Mesenchymal stem cell (in vitro differentiated cells and primary cell): ENCODE data around the gene DDTL.
"Not testable (repeated sequence)": the region's sequence is repeated elsewhere in the genome, so short reads cannot be mapped to it uniquely, and the experiment has no call there.

Experiments used
- DNase-seq: peaks from one replicate; pipeline ENCODE4 v3.0.0-alpha.2; 2013
- H2AFZ ChIP-seq: one replicate; pipeline ENCODE4 v1.6.1; 2013; ENCODE audit warnings: low read depth, mild to moderate bottlenecking, control low read depth, inconsistent platforms, low read length, moderate library complexity
- H2AK5ac ChIP-seq: 2 replicates; pipeline ENCODE4 v1.6.1; 2013; ENCODE audit warnings: low read length, moderate library complexity, mild to moderate bottlenecking, inconsistent platforms; ENCODE audit not compliant: severe bottlenecking
- H2BK120ac ChIP-seq: one replicate; pipeline ENCODE4 v1.6.1; 2013; ENCODE audit warnings: low read depth, mild to moderate bottlenecking, inconsistent platforms, low read length, moderate library complexity
- H2BK12ac ChIP-seq, 2 experiments: one replicate each; pipeline ENCODE4 v1.6.1; 2013; ENCODE audit warnings: inconsistent platforms in 2 of 2, low read length in 2 of 2, mild to moderate bottlenecking in 2 of 2, moderate library complexity in 2 of 2, control low read depth in 1 of 2
- H2BK15ac ChIP-seq: one replicate; pipeline ENCODE4 v1.6.1; 2013; ENCODE audit warnings: mild to moderate bottlenecking, low read depth, inconsistent platforms; ENCODE audit not compliant: poor library complexity, severe bottlenecking
- H2BK5ac ChIP-seq: 2 replicates; pipeline ENCODE4 v1.6.1; 2013; ENCODE audit warnings: low read depth, mild to moderate bottlenecking, low read length, control low read depth, inconsistent platforms; ENCODE audit not compliant: poor library complexity, severe bottlenecking
- H3K14ac ChIP-seq, 2 experiments: one replicate each; pipeline ENCODE4 v1.6.1; 2013; ENCODE audit warnings: inconsistent platforms in 2 of 2, low read length in 2 of 2, control low read depth in 1 of 2, mild to moderate bottlenecking in 1 of 2, moderate library complexity in 1 of 2
- H3K18ac ChIP-seq, 2 experiments: one replicate each; pipeline ENCODE4 v1.6.1; 2013; ENCODE audit warnings: inconsistent platforms in 2 of 2, low read length in 2 of 2, control low read depth in 1 of 2, low read depth in 1 of 2, mild to moderate bottlenecking in 1 of 2
- H3K23ac ChIP-seq, 2 experiments: one replicate each; pipeline ENCODE4 v1.6.1; 2013; ENCODE audit warnings: inconsistent platforms in 2 of 2, low read length in 2 of 2, mild to moderate bottlenecking in 2 of 2, moderate library complexity in 2 of 2, control low read depth in 1 of 2
- H3K27ac ChIP-seq: 2 replicates; pipeline ENCODE4 v1.5.1; 2013; ENCODE audit warnings: mild to moderate bottlenecking, moderate library complexity, low read length, control low read depth, inconsistent platforms; ENCODE audit not compliant: poor library complexity, severe bottlenecking
- H3K27me3 ChIP-seq, 2 experiments: 2 replicates each; pipeline versions ENCODE4 v1.6.1 to v1.7.0; 2013; ENCODE audit warnings: low read length in 2 of 2, mild to moderate bottlenecking in 2 of 2, moderate library complexity in 2 of 2, control low read depth in 1 of 2, inconsistent platforms in 1 of 2; ENCODE audit not compliant: control insufficient read depth in 1 of 2, insufficient read depth in 1 of 2
- H3K36me3 ChIP-seq, 2 experiments: 2 replicates each; pipeline versions ENCODE4 v1.6.1 to v1.7.0; 2013; ENCODE audit warnings: low read length in 2 of 2, control low read depth in 1 of 2, inconsistent platforms in 1 of 2, low read depth in 1 of 2, mild to moderate bottlenecking in 1 of 2; ENCODE audit not compliant: insufficient read depth in 2 of 2, control insufficient read depth in 1 of 2
- H3K4ac ChIP-seq, 2 experiments: one replicate each; pipeline ENCODE4 v1.6.1; 2013; ENCODE audit warnings: inconsistent platforms in 2 of 2, low read length in 2 of 2, mild to moderate bottlenecking in 2 of 2, moderate library complexity in 2 of 2, control low read depth in 1 of 2, low read depth in 1 of 2
- H3K4me1 ChIP-seq: 2 replicates; pipeline ENCODE4 v1.6.1; 2013; ENCODE audit warnings: low read depth, low read length, control low read depth; ENCODE audit not compliant: control insufficient read depth, insufficient read depth
- H3K4me2 ChIP-seq: 2 replicates; pipeline ENCODE4 v1.6.1; 2013; ENCODE audit warnings: low read length, mild to moderate bottlenecking, inconsistent platforms; ENCODE audit not compliant: poor library complexity, severe bottlenecking
- H3K4me3 ChIP-seq, 2 experiments: 2 replicates each; pipeline versions ENCODE4 v1.5.1 to v1.7.0; 2013; ENCODE audit warnings: low read length in 2 of 2, mild to moderate bottlenecking in 2 of 2, control low read depth in 1 of 2, low read depth in 1 of 2; ENCODE audit not compliant: insufficient read depth in 1 of 2
- H3K79me1 ChIP-seq: replicated peaks from 2 replicates; pipeline ENCODE4 v1.6.1; 2013; ENCODE audit warnings: mild to moderate bottlenecking, control low read depth, low read length, inconsistent platforms; ENCODE audit not compliant: poor library complexity, severe bottlenecking
- H3K9ac ChIP-seq: 2 replicates; pipeline ENCODE4 v1.7.0; 2013; ENCODE audit warnings: mild to moderate bottlenecking, low read length, moderate library complexity
- H3K9me3 ChIP-seq: 2 replicates; pipeline ENCODE4 v1.7.0; 2013; ENCODE audit warnings: mild to moderate bottlenecking, low read length; ENCODE audit not compliant: control insufficient read depth
- H4K8ac ChIP-seq: one replicate; pipeline ENCODE4 v1.6.1; 2013; ENCODE audit warnings: inconsistent platforms, mild to moderate bottlenecking, low read length, moderate library complexity
- H4K91ac ChIP-seq: one replicate; pipeline ENCODE4 v1.6.1; 2013; ENCODE audit warnings: mild to moderate bottlenecking, low read length, inconsistent platforms
- WGBS: methylation state at CpG from one replicate; pipeline ENCODE4 v1.1.7; 2013; ENCODE audit warnings: mixed read lengths; 5-methylcytosine and 5-hydroxymethylcytosine counted together

DDTL gene

GRCh38 chr22:23989583-23990244 lies 23.0 kb downstream of the DDTL start:
- H3K9me3 ChIP-seq, H2BK120ac ChIP-seq, H2BK5ac ChIP-seq, H3K4me2 ChIP-seq, H3K27ac ChIP-seq, H3K4me3 ChIP-seq, H3K4me1 ChIP-seq, H2BK15ac ChIP-seq, H3K36me3 ChIP-seq, H3K14ac ChIP-seq, H3K27me3 ChIP-seq, H2AK5ac ChIP-seq, H4K91ac ChIP-seq, H3K18ac ChIP-seq, H2AFZ ChIP-seq, H3K79me1 ChIP-seq, H3K23ac ChIP-seq, H3K9ac ChIP-seq, H2BK12ac ChIP-seq, H3K4ac ChIP-seq, H4K8ac ChIP-seq: not testable (repeated sequence)
- WGBS, result 86% methylated on average over 1 of the region's 3 CpGs
- DNase-seq, result peak; percentile 31

GRCh38 chr22:23993080-23993479 lies 26.4 kb downstream of the DDTL start:
- H3K14ac ChIP-seq, H2BK5ac ChIP-seq, H3K79me1 ChIP-seq, H2AK5ac ChIP-seq, H2AFZ ChIP-seq, DNase-seq, H3K4me2 ChIP-seq, H3K9me3 ChIP-seq, H3K4ac ChIP-seq, H3K9ac ChIP-seq, H4K8ac ChIP-seq, H3K4me3 ChIP-seq, H3K27me3 ChIP-seq, H3K18ac ChIP-seq, H3K27ac ChIP-seq, H2BK120ac ChIP-seq, H4K91ac ChIP-seq, H2BK12ac ChIP-seq, H2BK15ac ChIP-seq, H3K4me1 ChIP-seq, H3K36me3 ChIP-seq, H3K23ac ChIP-seq: not testable (repeated sequence)
- WGBS, result no CpG with 5 or more reads among the region's 2 CpGs

GRCh38 chr22:23993581-23994177 lies 27.0 kb downstream of the DDTL start:
- H3K9ac ChIP-seq, H4K8ac ChIP-seq, H2AFZ ChIP-seq, H3K36me3 ChIP-seq, H3K14ac ChIP-seq, H2BK12ac ChIP-seq, H3K4ac ChIP-seq, H3K23ac ChIP-seq, H3K27me3 ChIP-seq, H2BK15ac ChIP-seq, H2BK5ac ChIP-seq, DNase-seq, H3K9me3 ChIP-seq, H3K4me1 ChIP-seq, H3K18ac ChIP-seq, H3K4me2 ChIP-seq, H3K4me3 ChIP-seq, H3K27ac ChIP-seq, H4K91ac ChIP-seq, H2AK5ac ChIP-seq, H2BK120ac ChIP-seq, H3K79me1 ChIP-seq: not testable (repeated sequence)
- 74% methylated on average over 2 of the region's 4 CpGs for WGBS

- H3K4me3 ChIP-seq, result no peak overlapping the region
- H3K23ac ChIP-seq, result no peak overlapping the region
- H3K79me1 ChIP-seq, result no peaks in the 10 kb centered on the region
- no peaks in the 10 kb centered on the region for H3K9me3 ChIP-seq
- H3K36me3 ChIP-seq, result no peaks in the 10 kb centered on the region
- H3K18ac ChIP-seq, result no peak overlapping the region
- H3K4ac ChIP-seq, result no peak overlapping the region
- DNase-seq, result no peak
- H4K8ac ChIP-seq, result no peak overlapping the region
- 100% methylated on average over 1 of the region's 3 CpGs for WGBS
- H3K4me1 ChIP-seq, result no peaks in the 10 kb centered on the region
- H4K91ac ChIP-seq, result no peak overlapping the region
- no peak overlapping the region for H3K14ac ChIP-seq
- H2BK15ac ChIP-seq, result no peak overlapping the region
- no peak overlapping the region for H2BK5ac ChIP-seq
- H3K27me3 ChIP-seq, result no peaks in the 10 kb centered on the region
- H3K4me2 ChIP-seq, result no peak overlapping the region
- H2BK12ac ChIP-seq, result no peak overlapping the region
- H3K9ac ChIP-seq, result no peak overlapping the region
- H2BK120ac ChIP-seq, result no peak overlapping the region
- no peak overlapping the region for H2AK5ac ChIP-seq
- H2AFZ ChIP-seq, result no peak overlapping the region
- no peak overlapping the region for H3K27ac ChIP-seq
Measured at GRCh38 chr22:23997092-23997491, 30.4 kb downstream of the DDTL start.
